Muscle of leg (tissue), 11 donors: ENCODE data around the gene NBEAL2. TPM values are rescaled to one million over a fixed set of nuclear protein-coding genes. Genes with fewer than 3 reads are reported as not detected.
A peak's percentile ranks its signal among the peaks of the same experiment; 100 is the strongest.

Source experiments
- DNase-seq: peaks from one replicate; pipeline ENCODE4 v3.0.0; 2013
- H3K27ac ChIP-seq: one replicate; pipeline ENCODE4 v1.5.1; 2013; ENCODE audit warnings: mild to moderate bottlenecking, low read length, control low read depth
- H3K27me3 ChIP-seq: one replicate; pipeline ENCODE4 v1.6.1; 2013; ENCODE audit warnings: low read length; ENCODE audit not compliant: control insufficient read depth, insufficient read depth
- H3K36me3 ChIP-seq: one replicate; pipeline ENCODE4 v1.6.1; 2013; ENCODE audit warnings: low read length; ENCODE audit not compliant: control insufficient read depth, insufficient read depth
- H3K4me1 ChIP-seq: one replicate; pipeline ENCODE4 v1.6.1; 2013; ENCODE audit warnings: low read length; ENCODE audit not compliant: control insufficient read depth, insufficient read depth
- H3K4me3 ChIP-seq: one replicate; pipeline ENCODE4 v1.5.1; 2013; ENCODE audit warnings: low read length, control low read depth
- H3K9me3 ChIP-seq: replicated peaks from 2 replicates; pipeline ENCODE4 v1.6.1; 2013; ENCODE audit warnings: low read depth, low read length; ENCODE audit not compliant: control insufficient read depth
- WGBS: methylation state at CpG from one replicate; pipeline ENCODE4 v1.1.5; 2013; ENCODE audit warnings: missing lambda C conversion rate; ENCODE audit not compliant: insufficient coverage; 5-methylcytosine and 5-hydroxymethylcytosine counted together
- polyA plus RNA-seq, 8 donors: library from polyadenylated mRNA; unstranded; fragments of 120-200 nt; gene quantifications; one replicate each; pipeline versions ENCODE4 v1.2.1 to v1.2.3, GENCODE V29; 2013; ENCODE audit warnings: inconsistent platforms in 1 of 8, low replicate concordance in 1 of 8; ENCODE audit not compliant: insufficient read length in 8 of 8, insufficient read depth in 1 of 8
- total RNA-seq: library from RNA; stranded (reverse); fragments of 120-200 nt; gene quantifications from one replicate; pipeline ENCODE4 v1.2.4, GENCODE V29; 2013

Gene NBEAL2
- total and polyA plus RNA-seq, 9 donors: 8.1 to 20.0 (median 12.8) TPM

DNA sequence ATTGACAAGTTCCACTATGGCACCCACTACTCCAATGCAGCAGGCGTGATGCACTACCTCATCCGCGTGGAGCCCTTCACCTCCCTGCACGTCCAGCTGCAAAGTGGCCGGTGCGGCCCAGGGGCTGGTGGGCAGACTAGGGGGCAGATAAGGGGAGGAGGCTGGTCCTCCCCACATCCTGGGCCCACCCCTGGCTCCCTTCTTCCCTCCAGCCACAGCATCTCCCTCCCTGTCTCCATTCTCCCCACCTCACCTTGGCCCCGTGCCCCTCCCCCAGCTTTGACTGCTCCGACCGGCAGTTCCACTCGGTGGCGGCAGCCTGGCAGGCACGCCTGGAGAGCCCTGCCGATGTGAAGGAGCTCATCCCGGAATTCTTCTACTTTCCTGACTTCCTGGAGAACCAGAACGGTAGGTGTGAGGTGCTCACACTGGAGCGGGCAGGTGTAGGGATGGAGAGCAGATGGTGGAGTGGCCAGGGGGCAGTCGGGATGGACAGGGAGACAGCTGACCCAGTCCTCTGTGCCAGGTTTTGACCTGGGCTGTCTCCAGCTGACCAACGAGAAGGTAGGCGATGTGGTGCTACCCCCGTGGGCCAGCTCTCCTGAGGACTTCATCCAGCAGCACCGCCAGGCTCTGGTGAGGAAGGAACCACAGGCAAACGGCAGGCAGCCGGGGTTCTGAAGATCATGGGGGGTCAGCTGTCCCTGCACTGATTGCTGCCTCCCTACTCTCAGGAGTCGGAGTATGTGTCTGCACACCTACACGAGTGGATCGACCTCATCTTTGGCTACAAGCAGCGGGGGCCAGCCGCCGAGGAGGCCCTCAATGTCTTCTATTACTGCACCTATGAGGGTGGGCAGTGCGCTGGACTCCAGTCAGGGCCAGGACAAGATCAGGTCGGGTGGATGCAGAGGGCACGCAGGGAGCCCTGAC lies 26.0 kb downstream of the NBEAL2 start:
- no peaks in the 10 kb centered on the region for H3K9me3 ChIP-seq
- WGBS: 63% methylated on average over 30 of the region's 32 CpGs
- no peak overlapping the region for H3K27ac ChIP-seq
- no peak for DNase-seq
- peaks cover 33% of the 10 kb centered on the region for H3K36me3 ChIP-seq
- no peak overlapping the region for H3K4me3 ChIP-seq
- H3K4me1 ChIP-seq: peaks cover 12% of the 10 kb centered on the region
- H3K27me3 ChIP-seq: no peaks in the 10 kb centered on the region

DNA sequence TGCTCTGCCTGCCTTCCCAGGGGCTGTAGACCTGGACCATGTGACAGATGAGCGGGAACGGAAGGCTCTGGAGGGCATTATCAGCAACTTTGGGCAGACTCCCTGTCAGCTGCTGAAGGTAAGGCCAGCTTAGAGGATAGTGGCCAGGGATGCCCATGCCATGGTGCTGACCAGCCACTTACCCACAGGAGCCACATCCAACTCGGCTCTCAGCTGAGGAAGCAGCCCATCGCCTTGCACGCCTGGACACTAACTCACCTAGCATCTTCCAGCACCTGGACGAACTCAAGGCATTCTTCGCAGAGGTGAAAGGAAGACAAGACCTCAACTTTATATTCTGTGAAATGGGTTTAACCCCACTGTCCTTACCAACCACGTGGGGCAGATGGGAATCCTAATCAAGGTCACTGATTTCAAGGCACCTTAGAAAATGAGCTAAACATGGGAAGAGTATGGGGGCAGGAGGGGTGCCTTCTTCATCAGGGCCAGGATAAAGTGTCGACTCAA lies 26.7 kb downstream of the NBEAL2 start:
- Histone ChIP-seq H3K36me3 (peaks cover 28% of the 10 kb centered on the region), H3K27me3 (no peaks in the 10 kb centered on the region), H3K9me3 (no peaks in the 10 kb centered on the region), H3K27ac (no peak overlapping the region), H3K4me1 (peaks cover 14% of the 10 kb centered on the region), H3K4me3 (no peak overlapping the region)
- 83% methylated on average over 6 of the region's 9 CpGs for WGBS
- no peak for DNase-seq

DNA sequence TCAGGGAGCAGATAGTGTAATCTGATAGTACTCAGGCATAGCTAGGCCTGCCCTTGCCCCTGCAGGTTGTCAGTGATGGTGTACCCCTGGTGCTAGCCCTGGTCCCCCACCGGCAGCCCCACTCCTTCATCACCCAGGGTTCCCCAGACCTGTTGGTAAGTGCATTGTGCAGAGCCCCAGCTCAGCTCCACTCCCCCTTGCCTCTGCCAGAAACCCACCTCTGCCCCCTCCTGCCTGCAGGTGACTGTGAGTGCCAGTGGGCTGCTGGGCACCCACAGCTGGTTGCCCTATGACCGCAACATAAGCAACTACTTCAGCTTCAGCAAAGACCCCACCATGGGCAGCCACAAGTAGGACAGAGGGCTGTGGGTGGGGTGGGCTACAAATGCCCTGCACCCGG lies 27.5 kb downstream of the NBEAL2 start:
- H3K4me3 ChIP-seq: no peak overlapping the region
- no peak overlapping the region for H3K27ac ChIP-seq
- no peaks in the 10 kb centered on the region for H3K9me3 ChIP-seq
- peaks cover 14% of the 10 kb centered on the region for H3K4me1 ChIP-seq
- WGBS: 71% methylated on average over 2 of the region's 3 CpGs
- no peak for DNase-seq
- H3K36me3 ChIP-seq: peaks cover 24% of the 10 kb centered on the region
- H3K27me3 ChIP-seq: no peaks in the 10 kb centered on the region

DNA sequence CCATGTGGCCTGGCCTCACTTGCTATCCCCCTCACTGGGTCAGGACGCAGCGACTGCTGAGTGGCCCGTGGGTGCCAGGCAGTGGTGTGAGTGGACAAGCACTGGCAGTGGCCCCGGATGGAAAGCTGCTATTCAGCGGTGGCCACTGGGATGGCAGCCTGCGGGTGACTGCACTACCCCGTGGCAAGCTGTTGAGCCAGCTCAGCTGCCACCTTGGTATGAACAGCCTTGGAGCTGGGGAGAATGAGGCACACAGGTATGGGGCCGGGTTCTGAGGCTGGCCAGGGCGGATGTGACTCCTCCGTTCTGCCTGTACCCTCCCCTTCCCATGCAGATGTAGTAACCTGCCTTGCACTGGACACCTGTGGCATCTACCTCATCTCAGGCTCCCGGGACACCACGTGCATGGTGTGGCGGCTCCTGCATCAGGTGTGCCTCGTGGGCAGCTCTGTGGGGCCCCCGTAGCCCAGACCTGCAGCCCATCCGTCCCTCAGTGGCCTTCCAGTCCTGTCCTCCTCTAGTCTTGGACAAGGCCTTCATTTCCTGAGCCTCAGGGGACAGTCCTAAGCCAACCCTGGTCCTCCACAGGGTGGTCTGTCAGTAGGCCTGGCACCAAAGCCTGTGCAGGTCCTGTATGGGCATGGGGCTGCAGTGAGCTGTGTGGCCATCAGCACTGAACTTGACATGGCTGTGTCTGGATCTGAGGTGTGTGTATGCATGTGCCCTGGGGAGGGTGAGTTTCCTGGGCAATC lies 28.2 kb downstream of the NBEAL2 start:
- no peak overlapping the region for H3K4me3 ChIP-seq
- peaks cover 19% of the 10 kb centered on the region for H3K36me3 ChIP-seq
- H3K9me3 ChIP-seq: no peaks in the 10 kb centered on the region
- H3K4me1 ChIP-seq: peaks cover 14% of the 10 kb centered on the region
- WGBS: 88% methylated on average over 14 of the region's 16 CpGs
- DNase-seq: no peak
- H3K27me3 ChIP-seq: no peaks in the 10 kb centered on the region
- H3K27ac ChIP-seq: no peak overlapping the region

DNA sequence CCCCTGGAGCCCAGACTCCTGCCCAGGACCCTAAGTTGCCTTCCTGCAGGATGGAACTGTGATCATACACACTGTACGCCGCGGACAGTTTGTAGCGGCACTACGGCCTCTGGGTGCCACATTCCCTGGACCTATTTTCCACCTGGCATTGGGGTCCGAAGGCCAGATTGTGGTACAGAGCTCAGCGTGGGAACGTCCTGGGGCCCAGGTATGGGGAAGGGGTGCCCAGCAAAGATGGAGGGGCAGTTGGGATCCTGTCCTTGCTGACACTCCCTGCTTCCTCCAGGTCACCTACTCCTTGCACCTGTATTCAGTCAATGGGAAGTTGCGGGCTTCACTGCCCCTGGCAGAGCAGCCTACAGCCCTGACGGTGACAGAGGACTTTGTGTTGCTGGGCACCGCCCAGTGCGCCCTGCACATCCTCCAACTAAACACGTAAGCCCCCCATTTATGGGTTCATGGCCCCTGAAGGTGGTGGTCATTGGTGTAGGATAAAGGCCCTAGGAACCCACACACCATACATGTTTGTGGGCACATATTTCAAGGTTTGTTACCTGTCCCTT lies 28.8 kb downstream of the NBEAL2 start:
- no peak for DNase-seq
- Histone ChIP-seq H3K36me3 (peaks cover 22% of the 10 kb centered on the region), H3K9me3 (no peaks in the 10 kb centered on the region), H3K27me3 (no peaks in the 10 kb centered on the region), H3K27ac (no peak overlapping the region), H3K4me1 (peaks cover 14% of the 10 kb centered on the region), H3K4me3 (no peak overlapping the region)
- WGBS: 94% methylated on average over 6 of the region's 13 CpGs

DNA sequence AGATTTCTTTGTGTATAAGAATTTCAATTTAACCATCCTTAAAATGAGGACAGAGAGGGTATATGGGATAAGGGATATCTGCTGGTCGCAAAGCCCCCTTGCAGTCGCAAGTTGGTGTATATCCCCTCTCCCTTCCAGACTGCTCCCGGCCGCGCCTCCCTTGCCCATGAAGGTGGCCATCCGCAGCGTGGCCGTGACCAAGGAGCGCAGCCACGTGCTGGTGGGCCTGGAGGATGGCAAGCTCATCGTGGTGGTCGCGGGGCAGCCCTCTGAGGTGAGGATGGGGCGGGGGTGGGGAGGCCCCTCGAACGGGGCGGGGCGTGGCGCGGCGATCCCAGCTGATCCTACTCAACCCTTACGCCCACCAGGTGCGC lies 29.4 kb downstream of the NBEAL2 start:
- 18% methylated on average over 10 of the region's 23 CpGs for WGBS
- no peak for DNase-seq

DNA sequence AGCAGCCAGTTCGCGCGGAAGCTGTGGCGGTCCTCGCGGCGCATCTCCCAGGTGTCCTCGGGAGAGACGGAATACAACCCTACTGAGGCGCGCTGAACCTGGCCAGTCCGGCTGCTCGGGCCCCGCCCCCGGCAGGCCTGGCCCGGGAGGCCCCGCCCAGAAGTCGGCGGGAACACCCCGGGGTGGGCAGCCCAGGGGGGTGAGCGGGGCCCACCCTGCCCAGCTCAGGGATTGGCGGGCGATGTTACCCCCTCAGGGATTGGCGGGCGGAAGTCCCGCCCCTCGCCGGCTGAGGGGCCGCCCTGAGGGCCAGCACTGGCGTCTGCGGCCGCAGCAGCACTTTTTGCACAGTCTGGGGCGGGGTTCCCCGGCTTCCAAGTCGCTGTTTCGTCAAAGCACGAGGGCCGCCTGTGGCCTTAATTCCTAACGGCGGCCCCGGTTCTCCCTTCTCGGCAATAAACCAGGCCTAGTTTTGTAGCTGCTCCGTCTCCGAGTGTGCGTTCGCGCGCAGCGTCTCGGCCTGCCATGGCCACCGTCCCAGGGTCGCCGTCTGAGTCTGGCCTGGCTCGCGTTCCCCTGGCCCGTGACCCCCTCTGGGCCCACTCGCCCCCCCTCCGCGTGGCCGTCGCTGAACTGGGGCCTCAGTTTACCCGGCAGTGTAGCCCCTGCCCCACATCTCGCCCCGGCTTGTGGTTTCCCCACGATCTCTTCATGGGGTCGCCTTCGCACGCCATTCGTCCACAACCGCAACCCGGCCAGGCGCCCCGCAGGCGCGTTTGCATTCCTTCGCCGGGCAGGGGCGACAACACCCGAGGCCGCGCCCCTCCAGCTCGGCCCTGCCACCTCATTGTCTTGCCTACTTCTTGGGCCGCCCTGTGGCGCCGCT lies 30.0 kb downstream of the NBEAL2 start:
- H3K9me3 ChIP-seq: no peaks in the 10 kb centered on the region
- peak; percentile 96 for DNase-seq
- H3K27me3 ChIP-seq: no peaks in the 10 kb centered on the region
- peak overlapping the region; percentile 87 for H3K27ac ChIP-seq
- peaks cover 14% of the 10 kb centered on the region for H3K4me1 ChIP-seq
- under 1% methylated on average over 85 of the region's 85 CpGs for WGBS
- H3K4me3 ChIP-seq: peak overlapping the region; percentile 69
- H3K36me3 ChIP-seq: peaks cover 29% of the 10 kb centered on the region

More for the DNA sequence above, 29.4 kb downstream of the NBEAL2 start:
- H3K4me1 ChIP-seq: peaks cover 14% of the 10 kb centered on the region
- no peak overlapping the region for H3K27ac ChIP-seq
- H3K27me3 ChIP-seq: no peaks in the 10 kb centered on the region
- H3K9me3 ChIP-seq: no peaks in the 10 kb centered on the region
- peaks cover 27% of the 10 kb centered on the region for H3K36me3 ChIP-seq
- H3K4me3 ChIP-seq: peak overlapping the region; percentile 69

DNA sequence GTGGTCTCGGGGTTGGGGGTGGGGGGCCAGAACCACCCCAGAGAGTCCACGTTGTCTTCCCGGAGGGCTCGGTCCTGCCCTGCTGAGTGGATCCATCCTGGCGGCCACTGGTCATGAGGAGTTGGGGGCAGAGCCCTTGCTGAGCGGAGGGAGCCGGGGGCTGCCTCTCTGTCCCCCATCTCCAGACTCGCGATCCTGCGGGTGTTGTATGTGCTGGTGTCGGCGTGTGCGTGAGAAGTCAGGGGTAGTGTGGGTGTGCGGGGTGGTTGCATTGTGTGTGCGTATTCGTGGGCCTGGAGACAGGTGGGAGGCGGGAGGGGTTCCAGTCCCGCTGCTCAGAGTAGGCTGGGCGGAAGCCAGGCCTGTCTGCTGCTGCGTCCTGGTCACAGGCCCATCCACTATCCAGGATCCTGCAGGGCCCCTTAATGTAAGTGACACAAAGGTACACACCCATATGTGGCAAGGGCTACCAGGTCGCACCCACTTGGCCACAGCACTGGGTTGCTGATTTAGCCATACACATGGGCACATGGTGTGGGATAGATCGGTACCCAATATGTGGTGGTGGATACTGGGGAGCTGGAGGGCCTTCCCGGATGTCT lies 30.7 kb downstream of the NBEAL2 start:
- Histone ChIP-seq H3K9me3 (no peaks in the 10 kb centered on the region), H3K36me3 (peaks cover 29% of the 10 kb centered on the region), H3K27ac (peak overlapping the region; percentile 87), H3K4me1 (peaks cover 14% of the 10 kb centered on the region), H3K4me3 (peak overlapping the region; percentile 69), H3K27me3 (no peaks in the 10 kb centered on the region)
- 49% methylated on average over 17 of the region's 23 CpGs for WGBS
- peak; percentile 37 for DNase-seq

DNA sequence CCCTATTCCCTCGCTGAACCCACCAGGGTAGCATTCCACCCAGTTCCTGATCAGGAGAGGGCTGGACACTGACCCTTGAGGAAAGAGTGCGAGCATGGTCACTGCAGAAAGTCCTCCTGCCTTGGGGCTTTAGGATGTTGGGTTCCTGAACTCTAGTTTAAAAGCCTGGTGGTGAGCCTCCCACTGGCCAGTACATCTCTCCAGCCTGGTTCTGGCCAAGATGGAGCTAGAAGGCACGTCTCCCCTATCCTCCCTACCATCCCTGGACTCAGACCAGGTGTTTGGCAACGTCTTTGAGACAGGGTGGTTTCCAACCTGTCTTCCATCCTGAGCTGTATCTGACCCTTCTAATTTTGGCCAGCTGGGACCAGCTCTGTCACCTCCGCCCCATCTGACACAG lies 31.4 kb downstream of the NBEAL2 start:
- H3K36me3 ChIP-seq: peaks cover 31% of the 10 kb centered on the region
- H3K27ac ChIP-seq: no peak overlapping the region
- no peaks in the 10 kb centered on the region for H3K27me3 ChIP-seq
- H3K9me3 ChIP-seq: no peaks in the 10 kb centered on the region
- DNase-seq: no peak
- whole genome bisulfite sequencing: 92% methylated on average over 4 of the region's 5 CpGs
- no peak overlapping the region for H3K4me3 ChIP-seq
- H3K4me1 ChIP-seq: peaks cover 14% of the 10 kb centered on the region
